ENCODE data around the gene NKAIN2.

Gene NKAIN2

GRCh38 chr6:123801067-123801466 lies 2.6 kb upstream of the NKAIN2 start:
- Mint-ChIP-seq H3K9me3 (no peaks in the 10 kb centered on the region), H3K27ac (no peak overlapping the region), H3K4me3 (no peak overlapping the region), H3K27me3 (peaks cover 40 to 48% of the 10 kb centered on the region in 2 donors), H3K36me3 (no peaks in the 10 kb centered on the region), H3K4me1 (peaks cover 8 to 18% of the 10 kb centered on the region in 2 donors)
- no peak for DNase-seq
- no peak for ATAC-seq (replicated peaks)

- peaks cover 40 to 44% of the 10 kb centered on the region in 2 donors for H3K27me3 Mint-ChIP-seq
- no peak overlapping the region for H3K4me3 Mint-ChIP-seq
- peaks cover 8 to 18% of the 10 kb centered on the region in 2 donors for H3K4me1 Mint-ChIP-seq
- H3K9me3 Mint-ChIP-seq: no peaks in the 10 kb centered on the region
- H3K36me3 Mint-ChIP-seq: no peaks in the 10 kb centered on the region
- no peak for DNase-seq
- ATAC-seq (replicated peaks): peak; percentile 10 to 14
- peak overlapping the region; percentile 56 for H3K27ac Mint-ChIP-seq
These were observed 1.3 kb upstream of the NKAIN2 start for GRCh38 chr6:123802351-123802696.

GRCh38 chr6:123802697-123803503 lies 765 bp upstream of the NKAIN2 start:
- Mint-ChIP-seq H3K9me3 (no peaks in the 10 kb centered on the region), H3K4me3 (peak overlapping the region; percentile 80 to 87), H3K27me3 (peaks cover 40 to 42% of the 10 kb centered on the region in 2 donors), H3K36me3 (no peaks in the 10 kb centered on the region), H3K4me1 (peaks cover 8 to 18% of the 10 kb centered on the region in 2 donors), H3K27ac (peak overlapping the region; percentile 56)
- DNase-seq: peak; percentile 56
- ATAC-seq (replicated peaks): peak; percentile 93

GRCh38 chr6:123804014-123804786 lies 535 bp downstream of the NKAIN2 start:
- no peaks in the 10 kb centered on the region for H3K36me3 Mint-ChIP-seq
- no peaks in the 10 kb centered on the region for H3K9me3 Mint-ChIP-seq
- no peak overlapping the region for H3K27ac Mint-ChIP-seq
- DNase-seq (no peak), ATAC-seq (replicated peaks) (no peak)
- peaks cover 8 to 18% of the 10 kb centered on the region in 2 donors for H3K4me1 Mint-ChIP-seq
- peaks cover 40 to 42% of the 10 kb centered on the region in 2 donors for H3K27me3 Mint-ChIP-seq
- peak overlapping the region; percentile 76 to 81 for H3K4me3 Mint-ChIP-seq

GRCh38 chr6:123804787-123805540 lies 1.3 kb downstream of the NKAIN2 start:
- Mint-ChIP-seq H3K27ac (no peak overlapping the region), H3K4me3 (no peak overlapping the region), H3K36me3 (no peaks in the 10 kb centered on the region), H3K9me3 (no peaks in the 10 kb centered on the region), H3K27me3 (peaks cover 40 to 42% of the 10 kb centered on the region in 2 donors), H3K4me1 (peaks cover 8 to 18% of the 10 kb centered on the region in 2 donors)
- ATAC-seq (replicated peaks) (no peak), DNase-seq (no peak)

- Mint-ChIP-seq H3K36me3 (no peaks in the 10 kb centered on the region), H3K27ac (no peak overlapping the region), H3K4me1 (peaks cover 8 to 18% of the 10 kb centered on the region in 2 donors), H3K4me3 (no peak overlapping the region), H3K9me3 (no peaks in the 10 kb centered on the region), H3K27me3 (peaks cover 34 to 35% of the 10 kb centered on the region in 2 donors)
- ATAC-seq (replicated peaks) (no peak), DNase-seq (no peak)
These were observed 2.3 kb downstream of the NKAIN2 start for GRCh38 chr6:123805921-123806320.

GRCh38 chr6:123806561-123806960 lies 2.9 kb downstream of the NKAIN2 start:
- ATAC-seq (replicated peaks) (no peak), DNase-seq (no peak)
- Mint-ChIP-seq H3K36me3 (no peaks in the 10 kb centered on the region), H3K27ac (no peak overlapping the region), H3K4me1 (peaks cover 8 to 18% of the 10 kb centered on the region in 2 donors), H3K9me3 (no peaks in the 10 kb centered on the region), H3K4me3 (no peak overlapping the region), H3K27me3 (peaks cover 28 to 29% of the 10 kb centered on the region in 2 donors)

GRCh38 chr6:123808556-123808955 lies 4.9 kb downstream of the NKAIN2 start:
- no peaks in the 10 kb centered on the region for H3K36me3 Mint-ChIP-seq

GRCh38 chr6:123810214-123810613 lies 6.5 kb downstream of the NKAIN2 start:
- Mint-ChIP-seq H3K4me1 (no peaks in the 10 kb centered on the region), H3K27ac (no peak overlapping the region), H3K4me3 (no peak overlapping the region), H3K9me3 (no peaks in the 10 kb centered on the region), H3K27me3 (peaks cover 3 to 8% of the 10 kb centered on the region in 2 donors), H3K36me3 (no peaks in the 10 kb centered on the region)
- ATAC-seq (replicated peaks) (no peak), DNase-seq (no peak)

More at GRCh38 chr6:123808556-123808955, 4.9 kb downstream of the NKAIN2 start:
- Mint-ChIP-seq H3K4me3 (no peak overlapping the region), H3K27ac (no peak overlapping the region), H3K4me1 (peaks cover 0 to 6% of the 10 kb centered on the region in 2 donors), H3K27me3 (peaks cover 17 to 23% of the 10 kb centered on the region in 2 donors), H3K9me3 (no peaks in the 10 kb centered on the region)
- ATAC-seq (replicated peaks): no peak
- DNase-seq: no peak

- Mint-ChIP-seq H3K36me3 (no peaks in the 10 kb centered on the region), H3K4me3 (no peak overlapping the region), H3K4me1 (no peaks in the 10 kb centered on the region), H3K27ac (no peak overlapping the region), H3K27me3 (peaks cover 0 to 5% of the 10 kb centered on the region in 2 donors), H3K9me3 (no peaks in the 10 kb centered on the region)
- DNase-seq (no peak), ATAC-seq (replicated peaks) (no peak)
These were observed 7.3 kb downstream of the NKAIN2 start for GRCh38 chr6:123810948-123811347.

GRCh38 chr6:123811378-123811777 lies 7.7 kb downstream of the NKAIN2 start:
- no peak overlapping the region for H3K4me3 Mint-ChIP-seq
- peaks cover 0 to 5% of the 10 kb centered on the region in 2 donors for H3K27me3 Mint-ChIP-seq
- ATAC-seq (replicated peaks) (no peak), DNase-seq (no peak)
- no peak overlapping the region for H3K27ac Mint-ChIP-seq
- H3K4me1 Mint-ChIP-seq: no peaks in the 10 kb centered on the region
- no peaks in the 10 kb centered on the region for H3K36me3 Mint-ChIP-seq
- H3K9me3 Mint-ChIP-seq: no peaks in the 10 kb centered on the region

GRCh38 chr6:123812621-123813020 lies 9.0 kb downstream of the NKAIN2 start:
- no peaks in the 10 kb centered on the region for H3K9me3 Mint-ChIP-seq
- DNase-seq (no peak), ATAC-seq (replicated peaks) (no peak)
- peaks cover 0 to 5% of the 10 kb centered on the region in 2 donors for H3K27me3 Mint-ChIP-seq
- no peak overlapping the region for H3K27ac Mint-ChIP-seq
- no peak overlapping the region for H3K4me3 Mint-ChIP-seq
- no peaks in the 10 kb centered on the region for H3K36me3 Mint-ChIP-seq
- no peaks in the 10 kb centered on the region for H3K4me1 Mint-ChIP-seq

- Mint-ChIP-seq H3K4me1 (no peaks in the 10 kb centered on the region), H3K27ac (no peak overlapping the region), H3K36me3 (no peaks in the 10 kb centered on the region), H3K27me3 (no peaks in the 10 kb centered on the region), H3K4me3 (no peak overlapping the region), H3K9me3 (no peaks in the 10 kb centered on the region)
- ATAC-seq (replicated peaks): no peak
- DNase-seq: no peak
These were observed 17.4 kb downstream of the NKAIN2 start for GRCh38 chr6:123821112-123821511.

GRCh38 chr6:123829302-123829953 lies 25.8 kb downstream of the NKAIN2 start:
- H3K27me3 Mint-ChIP-seq: no peaks in the 10 kb centered on the region
- H3K9me3 Mint-ChIP-seq: no peaks in the 10 kb centered on the region
- H3K36me3 Mint-ChIP-seq: no peaks in the 10 kb centered on the region
- no peak overlapping the region for H3K27ac Mint-ChIP-seq
- no peaks in the 10 kb centered on the region for H3K4me1 Mint-ChIP-seq
- no peak overlapping the region for H3K4me3 Mint-ChIP-seq
- DNase-seq (no peak), ATAC-seq (replicated peaks) (no peak)
